Esophagus (tissue), 2 donors: Measurements from ENCODE around the gene FRMPD4. TPM values are rescaled to one million over a fixed set of nuclear protein-coding genes. Genes with fewer than 3 reads are reported as not detected.

Experiments used
- H3K27ac ChIP-seq, 2 donors: one replicate each; pipeline ENCODE4 v1.5.1; 2013; ENCODE audit warnings: low read depth in 2 of 2, mild to moderate bottlenecking in 2 of 2, inconsistent platforms in 1 of 2, low read length in 1 of 2, moderate library complexity in 1 of 2
- H3K27me3 ChIP-seq, 2 donors: one replicate each; pipeline ENCODE4 v1.6.1; 2013; ENCODE audit warnings: low read length in 2 of 2, control low read depth in 1 of 2, mild to moderate bottlenecking in 1 of 2; ENCODE audit not compliant: insufficient read depth in 2 of 2, control insufficient read depth in 1 of 2
- H3K36me3 ChIP-seq, 2 donors: one replicate each; pipeline ENCODE4 v1.6.1; 2013; ENCODE audit warnings: low read length in 1 of 2; ENCODE audit not compliant: control insufficient read depth in 2 of 2, insufficient read depth in 2 of 2
- H3K4me1 ChIP-seq, 2 donors: one replicate each; pipeline ENCODE4 v1.6.1; 2013; ENCODE audit warnings: low read length in 1 of 2; ENCODE audit not compliant: control insufficient read depth in 2 of 2, insufficient read depth in 2 of 2
- H3K4me3 ChIP-seq, 2 donors: one replicate each; pipeline ENCODE4 v1.5.1; 2013; ENCODE audit warnings: low read length in 2 of 2, mild to moderate bottlenecking in 2 of 2, low read depth in 1 of 2, moderate library complexity in 1 of 2
- H3K9me3 ChIP-seq, 2 donors: one replicate each; pipeline ENCODE4 v1.6.1; 2013; ENCODE audit warnings: mild to moderate bottlenecking in 2 of 2, low read depth in 1 of 2, low read length in 1 of 2, moderate library complexity in 1 of 2; ENCODE audit not compliant: control insufficient read depth in 2 of 2, insufficient read depth in 1 of 2
- WGBS, 2 donors: extraction: QIAGEN DNeasy Blood & Tissue Kit; methylation state at CpG; one replicate each; pipeline ENCODE4 v1.1.7; 2013; 5-methylcytosine and 5-hydroxymethylcytosine counted together
- polyA plus RNA-seq, 2 donors: library from polyadenylated mRNA; stranded (reverse); fragments of 200-250 nt; gene quantifications; one replicate each; pipeline ENCODE4 v1.2.3, GENCODE V29; 2013
- donor health status: healthy with polysubstance abuse.
- donor health status: Bipolar disorder and iron deficiency.

FRMPD4 gene
- polyA plus RNA-seq, 2 donors: under 0.01 TPM; not detected in 1

GRCh38 chrX:12583543-12583942, 445.3 kb downstream of the FRMPD4 start:
- H3K4me3 ChIP-seq: no peak overlapping the region
- H3K27ac ChIP-seq: no peak overlapping the region
- H3K36me3 ChIP-seq: no peaks in the 10 kb centered on the region
- H3K9me3 ChIP-seq: no peaks in the 10 kb centered on the region
- 76 to 92% methylated on average over 25 of the region's 25 CpGs for WGBS, 2 donors
- H3K27me3 ChIP-seq: no peaks in the 10 kb centered on the region
- no peaks in the 10 kb centered on the region for H3K4me1 ChIP-seq

GRCh38 chrX:12595720-12596119, 457.4 kb downstream of the FRMPD4 start:
- Histone ChIP-seq H3K27ac (no peak overlapping the region), H3K4me1 (no peaks in the 10 kb centered on the region), H3K27me3 (no peaks in the 10 kb centered on the region), H3K4me3 (no peak overlapping the region), H3K9me3 (no peaks in the 10 kb centered on the region), H3K36me3 (no peaks in the 10 kb centered on the region)
- WGBS, 2 donors: 76 to 80% methylated on average over 1 of the region's 1 CpG

- Histone ChIP-seq H3K27ac (no peak overlapping the region), H3K27me3 (peaks cover 0 to 3% of the 10 kb centered on the region in 2 donors), H3K4me3 (no peak overlapping the region), H3K36me3 (no peaks in the 10 kb centered on the region), H3K9me3 (no peaks in the 10 kb centered on the region), H3K4me1 (no peaks in the 10 kb centered on the region)
- 40 to 52% methylated on average over 2 of the region's 2 CpGs for WGBS, 2 donors
Observed at GRCh38 chrX:12610079-12610478, 471.8 kb downstream of the FRMPD4 start.

- Histone ChIP-seq H3K27me3 (peaks cover 0 to 3% of the 10 kb centered on the region in 2 donors), H3K36me3 (no peaks in the 10 kb centered on the region), H3K27ac (no peak overlapping the region), H3K9me3 (no peaks in the 10 kb centered on the region), H3K4me3 (no peak overlapping the region), H3K4me1 (no peaks in the 10 kb centered on the region)
- WGBS, 2 donors: 66 to 70% methylated on average over 4 of the region's 4 CpGs
Observed at GRCh38 chrX:12611471-12611870, 473.2 kb downstream of the FRMPD4 start.

- no peaks in the 10 kb centered on the region for H3K9me3 ChIP-seq
- H3K36me3 ChIP-seq: no peaks in the 10 kb centered on the region
- peak overlapping the region in 1 of 2 donors; percentile 41 for H3K27ac ChIP-seq
- H3K27me3 ChIP-seq: peaks cover 0 to 3% of the 10 kb centered on the region in 2 donors
- WGBS, 2 donors: 81 to 89% methylated on average over 5 of the region's 5 CpGs
- no peaks in the 10 kb centered on the region for H3K4me1 ChIP-seq
- H3K4me3 ChIP-seq: no peak overlapping the region
Observed at GRCh38 chrX:12614266-12614665, 476.0 kb downstream of the FRMPD4 start.

- H3K27ac ChIP-seq: no peak overlapping the region
- no peak overlapping the region for H3K4me3 ChIP-seq
- H3K27me3 ChIP-seq: peaks cover 0 to 6% of the 10 kb centered on the region in 2 donors
- H3K36me3 ChIP-seq: no peaks in the 10 kb centered on the region
- H3K4me1 ChIP-seq: no peaks in the 10 kb centered on the region
- H3K9me3 ChIP-seq: no peaks in the 10 kb centered on the region
Observed at GRCh38 chrX:12615061-12615460, 476.8 kb downstream of the FRMPD4 start.

- H3K4me1 ChIP-seq: no peaks in the 10 kb centered on the region
- H3K9me3 ChIP-seq: no peaks in the 10 kb centered on the region
- peaks cover 0 to 6% of the 10 kb centered on the region in 2 donors for H3K27me3 ChIP-seq
- H3K36me3 ChIP-seq: no peaks in the 10 kb centered on the region
- no peak overlapping the region for H3K27ac ChIP-seq
- no peak overlapping the region for H3K4me3 ChIP-seq
Observed at GRCh38 chrX:12617241-12617640, 479.0 kb downstream of the FRMPD4 start.

GRCh38 chrX:12647230-12647629, 509.0 kb downstream of the FRMPD4 start:
- 36 to 53% methylated on average over 1 of the region's 1 CpG for WGBS, 2 donors
- Histone ChIP-seq H3K27me3 (no peaks in the 10 kb centered on the region), H3K4me1 (no peaks in the 10 kb centered on the region), H3K27ac (no peak overlapping the region), H3K9me3 (peaks cover 0 to 4% of the 10 kb centered on the region in 2 donors), H3K36me3 (no peaks in the 10 kb centered on the region), H3K4me3 (no peak overlapping the region)

- Histone ChIP-seq H3K4me1 (no peaks in the 10 kb centered on the region), H3K36me3 (no peaks in the 10 kb centered on the region), H3K27me3 (no peaks in the 10 kb centered on the region), H3K4me3 (no peak overlapping the region), H3K27ac (no peak overlapping the region), H3K9me3 (peaks cover 0 to 4% of the 10 kb centered on the region in 2 donors)
- WGBS, 2 donors: 53 to 63% methylated on average over 5 of the region's 5 CpGs
Observed at GRCh38 chrX:12648995-12649394, 510.7 kb downstream of the FRMPD4 start.

- no peak overlapping the region for H3K27ac ChIP-seq
- H3K4me1 ChIP-seq: no peaks in the 10 kb centered on the region
- 46 to 82% methylated on average over 1 of the region's 1 CpG for WGBS, 2 donors
Observed at GRCh38 chrX:12657433-12657832, 519.2 kb downstream of the FRMPD4 start.

More at GRCh38 chrX:12657433-12657832, 519.2 kb downstream of the FRMPD4 start:
- Histone ChIP-seq H3K4me3 (no peak overlapping the region), H3K27me3 (no peaks in the 10 kb centered on the region), H3K9me3 (no peaks in the 10 kb centered on the region), H3K36me3 (no peaks in the 10 kb centered on the region)
